ENCODE data around the gene CYP4F12.

CYP4F12 gene

GRCh38 chr19:15714638-15715037, 41.8 kb downstream of the CYP4F12 start:
- no peak for FAIRE-seq
- DNase-seq (ENCODE audit: insufficient read length, low spot score) = no peak
- TF ChIP-seq CTCF (IDR thresholded peaks at IDR 0.05; ENCODE audit: insufficient read depth, missing control alignments) = no peak

- no peak for TF ChIP-seq CTCF (IDR thresholded peaks at IDR 0.05; ENCODE audit: insufficient read depth, missing control alignments)
- FAIRE-seq (no peak), DNase-seq (ENCODE audit: insufficient read length, low spot score) (no peak)
Observed at GRCh38 chr19:15715642-15716041, 42.8 kb downstream of the CYP4F12 start.

- TF ChIP-seq CTCF (IDR thresholded peaks at IDR 0.05; ENCODE audit: insufficient read depth, missing control alignments) = no peak
- DNase-seq (ENCODE audit: insufficient read length, low spot score) (no peak), FAIRE-seq (no peak)
Observed at GRCh38 chr19:15717809-15718208, 44.9 kb downstream of the CYP4F12 start.

GRCh38 chr19:15721268-15721667, 48.4 kb downstream of the CYP4F12 start:
- FAIRE-seq (no peak), DNase-seq (ENCODE audit: insufficient read length, low spot score) (no peak)
- no peak for TF ChIP-seq CTCF (IDR thresholded peaks at IDR 0.05; ENCODE audit: insufficient read depth, missing control alignments)

- no peak for FAIRE-seq
- TF ChIP-seq CTCF (IDR thresholded peaks at IDR 0.05; ENCODE audit: insufficient read depth, missing control alignments) = no peak
- DNase-seq (ENCODE audit: insufficient read length, low spot score) = no peak
Observed at GRCh38 chr19:15722956-15723355, 50.1 kb downstream of the CYP4F12 start.

GRCh38 chr19:15727724-15728123, 54.8 kb downstream of the CYP4F12 start, which contains the start of gene OR10H2:
OR10H2 (plus strand) TSS chr19:15728024; CDS start chr19:15728044, 20 bp downstream.
- no peak for FAIRE-seq
- no peak for TF ChIP-seq CTCF (IDR thresholded peaks at IDR 0.05; ENCODE audit: insufficient read depth, missing control alignments)
- no peak for DNase-seq (ENCODE audit: insufficient read length, low spot score)

GRCh38 chr19:15730538-15730937, 57.7 kb downstream of the CYP4F12 start:
- no peak for FAIRE-seq
- no peak for TF ChIP-seq CTCF (IDR thresholded peaks at IDR 0.05; ENCODE audit: insufficient read depth, missing control alignments)

More at GRCh38 chr19:15730538-15730937, 57.7 kb downstream of the CYP4F12 start:
- no peak for DNase-seq (ENCODE audit: insufficient read length, low spot score)

Measured in D721Med (cell line).